Measurements from ENCODE around the gene CTDSP1.

- TF ChIP-seq CTCF (IDR thresholded peaks at IDR 0.05) (no peak), POLR2A (IDR thresholded peaks at IDR 0.05) (no peak)
These were observed 24.9 kb upstream of the CTDSP1 start for GRCh38 chr2:218374795-218375194.
